GM10266 (cell line): ENCODE data around the gene ATAD3C.
"Not testable (repeated sequence)": the region's sequence is repeated elsewhere in the genome, so short reads cannot be mapped to it uniquely, and the experiment has no call there.

Source experiments
- DNase-seq: peaks from one replicate; pipeline ENCODE4 v3.0.0; 2012; ENCODE audit errors: extremely low spot score
- CTCF ChIP-seq: IDR thresholded peaks from 2 replicates; pipeline ENCODE4 v1.5.1; 2012; ENCODE audit warnings: mild to moderate bottlenecking, low read depth; ENCODE audit not compliant: control insufficient read depth, insufficient read depth; ENCODE audit errors: missing control alignments

Gene ATAD3C

GRCh38 chr1:1449099-1449739, at the start of gene ATAD3C:
ATAD3C (plus strand) TSS chr1:1449689; CDS start chr1:1450684, 995 bp downstream.
- no peak for DNase-seq
- no peak for TF ChIP-seq CTCF

- DNase-seq: no peak
- no peak for TF ChIP-seq CTCF
Measured at GRCh38 chr1:1399872-1400575, 49.5 kb upstream of the ATAD3C start.

- no peak for DNase-seq
- no peak for TF ChIP-seq CTCF
Measured at GRCh38 chr1:1400576-1401456, 48.7 kb upstream of the ATAD3C start.

GRCh38 chr1:1401457-1402010, 48.0 kb upstream of the ATAD3C start:
- no peak for DNase-seq
- TF ChIP-seq CTCF: no peak

- TF ChIP-seq CTCF: peak; percentile 59
- no peak for DNase-seq
Measured at GRCh38 chr1:1402072-1402900, 47.2 kb upstream of the ATAD3C start.

GRCh38 chr1:1402901-1403392, 46.5 kb upstream of the ATAD3C start:
- DNase-seq: not testable (repeated sequence)
